22Rv1 (cell line): ENCODE results near the gene GIMD1.

Experiments
- H3K27ac ChIP-seq: fragments of 450-650 bp; 2 replicates; pipeline ENCODE4 v1.5.1; 2017
- CTCF ChIP-seq: fragments of 450-650 bp; IDR thresholded peaks from 2 replicates; pipeline ENCODE4 v1.5.1; 2017; ENCODE audit warnings: mild to moderate bottlenecking
- ZFX ChIP-seq: fragments of 450-650 bp; IDR thresholded peaks from 2 replicates; pipeline ENCODE4 v1.6.1; 2017; ENCODE audit warnings: antibody characterized with exemption, borderline replicate concordance

Gene GIMD1

GRCh38 chr4:106353786-106354185 lies 14.8 kb downstream of the GIMD1 start:
- no peak for TF ChIP-seq ZFX
- no peak for TF ChIP-seq CTCF
- H3K27ac ChIP-seq = no peak overlapping the region

GRCh38 chr4:106351016-106351415 lies 17.6 kb downstream of the GIMD1 start:
- TF ChIP-seq ZFX (no peak), CTCF (no peak)

GRCh38 chr4:106347167-106347566 lies 21.4 kb downstream of the GIMD1 start:
- no peak for TF ChIP-seq CTCF
- no peak for TF ChIP-seq ZFX

More at GRCh38 chr4:106351016-106351415, 17.6 kb downstream of the GIMD1 start:
- no peak overlapping the region for H3K27ac ChIP-seq

GRCh38 chr4:106344647-106344970 lies 24.0 kb downstream of the GIMD1 start:
- TF ChIP-seq CTCF (no peak), ZFX (no peak)

More at GRCh38 chr4:106347167-106347566, 21.4 kb downstream of the GIMD1 start:
- no peak overlapping the region for H3K27ac ChIP-seq

GRCh38 chr4:106343865-106344646 lies 24.5 kb downstream of the GIMD1 start:
- TF ChIP-seq ZFX (no peak), CTCF (no peak)
- H3K27ac ChIP-seq = no peak overlapping the region

More at GRCh38 chr4:106344647-106344970, 24.0 kb downstream of the GIMD1 start:
- H3K27ac ChIP-seq = no peak overlapping the region

GRCh38 chr4:106340774-106341173 lies 27.8 kb downstream of the GIMD1 start:
- TF ChIP-seq CTCF = no peak
- no peak for TF ChIP-seq ZFX
- H3K27ac ChIP-seq = no peak overlapping the region

GRCh38 chr4:106339431-106339830 lies 29.1 kb downstream of the GIMD1 start:
- TF ChIP-seq CTCF = no peak
- no peak for TF ChIP-seq ZFX
- no peak overlapping the region for H3K27ac ChIP-seq
